MM.1S (cell line): ENCODE results near the gene TOR1A.

Experiments used
- CTCF ChIP-seq: fragments of 300-600 bp; sonication (generic); IDR thresholded peaks from 2 replicates; pipeline ENCODE4 v1.5.1; 2016; ENCODE audit warnings: antibody characterized with exemption, low read length, mixed read lengths
- EZH2 ChIP-seq: fragments of 300-600 bp; sonication (generic); optimal IDR thresholded peaks from 2 replicates; pipeline ENCODE3; 2017; ENCODE audit warnings: low read depth, mild to moderate bottlenecking, antibody characterized with exemption, low read length, mixed read lengths
- EZH2phosphoT487 ChIP-seq: fragments of 300-600 bp; sonication (generic); IDR thresholded peaks from 2 replicates; pipeline ENCODE4 v1.6.1; 2018; ENCODE audit warnings: antibody characterized with exemption, low read length

GRCh38 chr9:129810788-129811187, 13.1 kb downstream of the TOR1A start:
- TF ChIP-seq CTCF (no peak), EZH2 (no peak), EZH2phosphoT487 (no peak)
